ENCODE results near the gene RBM5.
"Not testable (repeated sequence)": the region's sequence is repeated elsewhere in the genome, so short reads cannot be mapped to it uniquely, and the experiment has no call there.

RBM5 gene

DNA sequence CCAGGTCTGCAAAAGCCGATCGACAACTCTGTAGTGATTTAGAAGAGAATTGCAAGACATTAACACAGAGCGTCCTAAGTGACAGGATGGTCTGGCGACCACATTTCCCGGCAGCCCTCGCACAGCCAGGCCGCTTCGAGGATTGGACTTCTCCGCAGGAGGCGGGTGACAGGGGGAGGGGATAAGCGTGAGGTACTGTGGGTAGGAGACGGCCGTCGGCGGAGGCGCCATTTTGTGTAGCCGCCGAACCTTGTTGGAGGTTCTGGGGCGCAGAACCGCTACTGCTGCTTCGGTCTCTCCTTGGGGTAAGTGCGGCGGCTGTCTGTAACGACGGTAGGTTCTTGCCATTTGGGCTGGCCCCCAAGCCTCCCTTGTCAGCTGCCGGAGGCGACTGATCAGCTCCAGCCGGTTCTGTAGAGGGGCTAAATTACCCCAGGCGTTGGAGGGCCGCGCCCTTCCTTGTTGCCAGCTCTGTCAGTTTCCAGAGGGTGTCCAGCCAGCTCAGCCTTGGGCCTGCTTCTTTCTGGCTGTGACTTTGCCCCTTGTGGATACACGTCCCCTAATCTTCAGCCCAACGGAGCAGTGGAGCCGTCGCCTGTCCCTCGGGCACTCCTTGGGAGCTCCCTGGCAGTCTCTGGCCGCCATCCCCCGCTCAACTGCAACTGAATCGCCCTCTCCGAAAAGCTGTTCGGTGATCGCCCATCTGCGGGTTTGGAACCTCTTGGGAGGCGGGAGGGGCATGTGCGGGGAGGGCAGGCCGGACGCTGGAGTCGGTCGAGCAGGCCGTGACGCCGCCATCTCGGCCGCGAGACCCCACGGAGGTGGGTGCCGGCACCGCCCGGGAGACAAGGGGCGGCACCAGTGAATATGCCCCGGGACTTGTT, at the start of gene RBM5:
Gene RBM5 (plus strand): TSS at position 195 of the 884 bp plus-strand sequence. CDS start 1,516 bp downstream, outside the sequence.
- peaks cover 10 to 22% of the 10 kb centered on the region in 2 donors for H3K4me1 ChIP-seq (ENCODE audit: control insufficient read depth in 1 of 2, insufficient read depth in 2 of 2, low read length in 2 of 2)
- peak within 1 kb of the TSS; percentile 98 for H3K27ac ChIP-seq (ENCODE audit: low read length)
- peak within 1 kb of the TSS; percentile 97 to 98 for H3K4me3 ChIP-seq (ENCODE audit: low read depth in 1 of 2, low read length in 2 of 2)
- H3K9me3 ChIP-seq (ENCODE audit: control insufficient read depth in 1 of 2, low read length in 2 of 2) = no peaks in the 10 kb centered on the region
- peaks cover 29 to 30% of the 10 kb centered on the region in 2 donors for H3K36me3 ChIP-seq (ENCODE audit: control insufficient read depth in 1 of 2, insufficient read depth in 2 of 2, low read length in 2 of 2)
- H3K27me3 ChIP-seq (ENCODE audit: low read depth, low read length) = no peaks in the 10 kb centered on the region

GRCh38 chr3:50044976-50045375, 43.7 kb upstream of the RBM5 start:
- H3K4me1 ChIP-seq (ENCODE audit: control insufficient read depth in 1 of 2, insufficient read depth in 2 of 2, low read length in 2 of 2) = no peaks in the 10 kb centered on the region
- H3K27me3 ChIP-seq (ENCODE audit: low read depth, low read length) = no peaks in the 10 kb centered on the region
- H3K27ac ChIP-seq (ENCODE audit: low read length) = no peak overlapping the region
- peaks cover 23 to 28% of the 10 kb centered on the region in 2 donors for H3K36me3 ChIP-seq (ENCODE audit: control insufficient read depth in 1 of 2, insufficient read depth in 2 of 2, low read length in 2 of 2)
- no peak overlapping the region for H3K4me3 ChIP-seq (ENCODE audit: low read depth in 1 of 2, low read length in 2 of 2)
- no peaks in the 10 kb centered on the region for H3K9me3 ChIP-seq (ENCODE audit: control insufficient read depth in 1 of 2, low read length in 2 of 2)

DNA sequence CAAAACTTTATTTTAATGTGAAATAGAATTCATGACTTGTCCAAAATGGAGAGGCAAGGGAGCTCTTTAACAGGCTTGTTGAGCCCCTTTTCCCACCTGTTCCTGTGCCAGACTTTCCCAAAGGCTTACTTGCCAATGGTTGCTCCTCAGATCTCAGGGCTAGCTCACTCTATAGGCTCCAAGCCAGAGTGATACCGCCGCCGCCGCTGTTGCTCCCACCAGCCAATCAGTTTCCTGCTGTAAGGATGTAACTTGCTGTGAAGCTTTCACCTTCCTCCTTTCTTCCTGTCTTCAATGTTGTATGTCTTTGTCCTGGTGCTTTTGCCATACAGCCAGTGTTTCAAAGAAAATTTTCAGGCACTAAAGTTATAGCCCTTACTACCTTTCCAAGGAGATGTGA, 41.3 kb upstream of the RBM5 start:
- Histone ChIP-seq H3K27ac (ENCODE audit: low read length) (no peak overlapping the region), H3K4me3 (ENCODE audit: low read depth in 1 of 2, low read length in 2 of 2) (no peak overlapping the region), H3K27me3 (ENCODE audit: low read depth, low read length) (no peaks in the 10 kb centered on the region), H3K4me1 (ENCODE audit: control insufficient read depth in 1 of 2, insufficient read depth in 2 of 2, low read length in 2 of 2) (no peaks in the 10 kb centered on the region), H3K9me3 (ENCODE audit: control insufficient read depth in 1 of 2, low read length in 2 of 2) (no peaks in the 10 kb centered on the region), H3K36me3 (ENCODE audit: control insufficient read depth in 1 of 2, insufficient read depth in 2 of 2, low read length in 2 of 2) (peaks cover 27 to 28% of the 10 kb centered on the region in 2 donors)

- peaks cover 39 to 43% of the 10 kb centered on the region in 2 donors for H3K36me3 ChIP-seq (ENCODE audit: control insufficient read depth in 1 of 2, insufficient read depth in 2 of 2, low read length in 2 of 2)
- H3K4me1 ChIP-seq (ENCODE audit: control insufficient read depth in 1 of 2, insufficient read depth in 2 of 2, low read length in 2 of 2) = no peaks in the 10 kb centered on the region
- no peak overlapping the region for H3K27ac ChIP-seq (ENCODE audit: low read length)
- no peaks in the 10 kb centered on the region for H3K27me3 ChIP-seq (ENCODE audit: low read depth, low read length)
- no peaks in the 10 kb centered on the region for H3K9me3 ChIP-seq (ENCODE audit: control insufficient read depth in 1 of 2, low read length in 2 of 2)
- no peak overlapping the region for H3K4me3 ChIP-seq (ENCODE audit: low read depth in 1 of 2, low read length in 2 of 2)
Measured at GRCh38 chr3:50050361-50050760, 38.4 kb upstream of the RBM5 start.

DNA sequence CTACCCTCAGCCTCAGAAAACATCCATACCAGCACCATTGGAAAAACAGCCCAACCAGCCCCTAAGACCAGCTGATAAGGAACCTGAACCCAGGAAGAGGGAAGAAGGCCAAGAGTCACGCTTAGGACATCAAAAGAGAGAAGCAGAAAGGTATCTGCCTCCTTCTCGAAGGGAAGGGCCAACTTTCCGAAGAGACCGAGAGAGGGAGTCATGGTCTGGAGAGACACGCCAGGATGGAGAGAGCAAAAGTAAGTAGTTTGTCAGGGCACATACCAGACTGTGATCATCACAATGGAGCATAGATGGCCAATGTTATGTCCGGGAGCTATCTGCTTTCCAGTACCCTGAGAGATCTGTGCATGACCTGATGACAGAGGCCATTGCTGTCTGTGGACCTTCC, 31.0 kb upstream of the RBM5 start:
- Histone ChIP-seq H3K4me1 (ENCODE audit: control insufficient read depth in 1 of 2, insufficient read depth in 2 of 2, low read length in 2 of 2) (no peaks in the 10 kb centered on the region), H3K36me3 (ENCODE audit: control insufficient read depth in 1 of 2, insufficient read depth in 2 of 2, low read length in 2 of 2) (peaks cover 58 to 80% of the 10 kb centered on the region in 2 donors), H3K4me3 (ENCODE audit: low read depth in 1 of 2, low read length in 2 of 2) (no peak overlapping the region), H3K27me3 (ENCODE audit: low read depth, low read length) (no peaks in the 10 kb centered on the region), H3K9me3 (ENCODE audit: control insufficient read depth in 1 of 2, low read length in 2 of 2) (no peaks in the 10 kb centered on the region), H3K27ac (ENCODE audit: low read length) (no peak overlapping the region)

DNA sequence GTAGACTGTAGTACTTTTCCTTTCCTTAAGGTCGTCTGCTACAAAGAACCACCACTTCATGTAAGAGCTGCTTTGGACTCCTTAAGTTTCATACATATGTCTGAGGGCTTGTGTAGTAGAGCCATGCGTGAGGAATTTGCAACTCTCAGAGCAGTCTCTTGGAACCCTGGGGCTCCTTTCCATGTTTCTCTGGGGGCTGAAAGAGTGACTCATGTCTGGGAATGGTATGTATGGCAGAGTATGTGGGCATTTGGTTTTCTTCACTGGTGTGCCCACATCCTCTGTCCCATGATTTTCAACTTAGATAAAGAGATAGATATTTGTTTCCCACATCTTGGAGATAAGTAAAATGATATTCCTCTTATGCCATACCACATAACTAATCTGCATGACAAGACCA, 20.6 kb upstream of the RBM5 start:
- H3K4me3 ChIP-seq (ENCODE audit: low read depth in 1 of 2, low read length in 2 of 2) = no peak overlapping the region
- no peaks in the 10 kb centered on the region for H3K4me1 ChIP-seq (ENCODE audit: control insufficient read depth in 1 of 2, insufficient read depth in 2 of 2, low read length in 2 of 2)
- no peaks in the 10 kb centered on the region for H3K27me3 ChIP-seq (ENCODE audit: low read depth, low read length)
- H3K36me3 ChIP-seq (ENCODE audit: control insufficient read depth in 1 of 2, insufficient read depth in 2 of 2, low read length in 2 of 2) = peaks cover 62 to 93% of the 10 kb centered on the region in 2 donors
- H3K27ac ChIP-seq (ENCODE audit: low read length) = no peak overlapping the region
- no peaks in the 10 kb centered on the region for H3K9me3 ChIP-seq (ENCODE audit: control insufficient read depth in 1 of 2, low read length in 2 of 2)

DNA sequence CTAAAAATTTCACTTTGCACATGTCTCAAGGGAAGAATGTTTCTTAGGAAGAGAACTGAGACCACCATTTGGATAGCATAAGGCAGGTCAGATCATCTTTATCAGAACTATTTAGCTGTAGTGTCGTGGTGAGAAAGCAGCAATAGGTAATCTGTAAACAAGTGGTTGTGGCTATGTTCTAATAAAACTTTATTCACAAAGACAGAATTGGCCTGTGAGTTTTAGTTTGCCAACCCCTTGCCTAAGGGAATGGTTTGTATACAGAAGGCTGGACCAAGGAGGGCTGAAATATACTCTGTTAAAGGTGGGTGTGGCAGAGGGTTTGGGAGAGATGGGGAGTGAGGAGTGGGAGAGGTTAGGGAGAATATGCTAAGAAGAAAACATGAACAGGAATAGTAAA, 10.6 kb upstream of the RBM5 start:
- no peaks in the 10 kb centered on the region for H3K27me3 ChIP-seq (ENCODE audit: low read depth, low read length)
- H3K4me3 ChIP-seq (ENCODE audit: low read depth in 1 of 2, low read length in 2 of 2) = no peak overlapping the region
- no peaks in the 10 kb centered on the region for H3K9me3 ChIP-seq (ENCODE audit: control insufficient read depth in 1 of 2, low read length in 2 of 2)
- peaks cover 18 to 40% of the 10 kb centered on the region in 2 donors for H3K36me3 ChIP-seq (ENCODE audit: control insufficient read depth in 1 of 2, insufficient read depth in 2 of 2, low read length in 2 of 2)
- H3K4me1 ChIP-seq (ENCODE audit: control insufficient read depth in 1 of 2, insufficient read depth in 2 of 2, low read length in 2 of 2) = no peaks in the 10 kb centered on the region
- no peak overlapping the region for H3K27ac ChIP-seq (ENCODE audit: low read length)

- Histone ChIP-seq H3K27ac (ENCODE audit: low read length) (no peak overlapping the region), H3K27me3 (ENCODE audit: low read depth, low read length) (no peaks in the 10 kb centered on the region), H3K9me3 (ENCODE audit: control insufficient read depth in 1 of 2, low read length in 2 of 2) (no peaks in the 10 kb centered on the region), H3K36me3 (ENCODE audit: control insufficient read depth in 1 of 2, insufficient read depth in 2 of 2, low read length in 2 of 2) (peaks cover 13 to 35% of the 10 kb centered on the region in 2 donors), H3K4me3 (ENCODE audit: low read depth in 1 of 2, low read length in 2 of 2) (no peak overlapping the region), H3K4me1 (ENCODE audit: control insufficient read depth in 1 of 2, insufficient read depth in 2 of 2, low read length in 2 of 2) (no peaks in the 10 kb centered on the region)
Measured at GRCh38 chr3:50078622-50079021, 10.1 kb upstream of the RBM5 start.

GRCh38 chr3:50084951-50085350, 3.8 kb upstream of the RBM5 start:
- not testable (repeated sequence) for H3K4me3 ChIP-seq (ENCODE audit: low read depth in 1 of 2, low read length in 2 of 2); H3K4me1 ChIP-seq (ENCODE audit: control insufficient read depth in 1 of 2, insufficient read depth in 2 of 2, low read length in 2 of 2); H3K9me3 ChIP-seq (ENCODE audit: control insufficient read depth in 1 of 2, low read length in 2 of 2); H3K27me3 ChIP-seq (ENCODE audit: low read depth, low read length); H3K36me3 ChIP-seq (ENCODE audit: control insufficient read depth in 1 of 2, insufficient read depth in 2 of 2, low read length in 2 of 2); H3K27ac ChIP-seq (ENCODE audit: low read length)

GRCh38 chr3:50089609-50089945, 858 bp downstream of the RBM5 start:
- Histone ChIP-seq H3K27me3 (ENCODE audit: low read depth, low read length) (no peaks in the 10 kb centered on the region), H3K4me3 (ENCODE audit: low read depth in 1 of 2, low read length in 2 of 2) (peak overlapping the region; percentile 97 to 98), H3K27ac (ENCODE audit: low read length) (peak overlapping the region; percentile 98), H3K9me3 (ENCODE audit: control insufficient read depth in 1 of 2, low read length in 2 of 2) (no peaks in the 10 kb centered on the region), H3K4me1 (ENCODE audit: control insufficient read depth in 1 of 2, insufficient read depth in 2 of 2, low read length in 2 of 2) (peaks cover 10 to 22% of the 10 kb centered on the region in 2 donors), H3K36me3 (ENCODE audit: control insufficient read depth in 1 of 2, insufficient read depth in 2 of 2, low read length in 2 of 2) (peaks cover 32 to 35% of the 10 kb centered on the region in 2 donors)

DNA sequence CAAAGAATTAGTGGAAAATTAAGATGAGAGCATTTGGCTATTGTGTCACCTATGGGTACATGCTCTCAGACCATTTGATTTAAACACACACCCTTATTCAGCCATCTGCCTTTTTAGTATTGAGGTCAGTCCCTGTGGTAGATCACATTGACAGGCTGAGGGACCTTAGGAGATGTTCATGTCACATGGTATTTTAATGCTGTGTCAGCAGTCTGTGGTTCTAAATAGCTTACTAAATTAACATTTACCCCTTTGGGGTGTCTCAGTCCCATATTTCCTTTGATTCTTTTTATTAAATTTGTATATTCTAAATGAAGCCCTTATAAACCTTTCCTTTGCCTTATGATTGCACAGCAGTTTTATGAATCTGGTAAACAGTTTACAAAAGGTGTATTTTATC, 2.3 kb downstream of the RBM5 start:
- Histone ChIP-seq H3K27me3 (ENCODE audit: low read depth, low read length) (no peaks in the 10 kb centered on the region), H3K9me3 (ENCODE audit: control insufficient read depth in 1 of 2, low read length in 2 of 2) (no peaks in the 10 kb centered on the region), H3K4me3 (ENCODE audit: low read depth in 1 of 2, low read length in 2 of 2) (peak overlapping the region; percentile 97 to 98), H3K27ac (ENCODE audit: low read length) (no peak overlapping the region), H3K4me1 (ENCODE audit: control insufficient read depth in 1 of 2, insufficient read depth in 2 of 2, low read length in 2 of 2) (peaks cover 10 to 22% of the 10 kb centered on the region in 2 donors), H3K36me3 (ENCODE audit: control insufficient read depth in 1 of 2, insufficient read depth in 2 of 2, low read length in 2 of 2) (peaks cover 46 to 50% of the 10 kb centered on the region in 2 donors)

All from muscle layer of duodenum (tissue), 2 donors.